ENCODE measurements around the gene PDE4DIP.
"Not testable (repeated sequence)": the region's sequence is repeated elsewhere in the genome, so short reads cannot be mapped to it uniquely, and the experiment has no call there.

Gene PDE4DIP

DNA sequence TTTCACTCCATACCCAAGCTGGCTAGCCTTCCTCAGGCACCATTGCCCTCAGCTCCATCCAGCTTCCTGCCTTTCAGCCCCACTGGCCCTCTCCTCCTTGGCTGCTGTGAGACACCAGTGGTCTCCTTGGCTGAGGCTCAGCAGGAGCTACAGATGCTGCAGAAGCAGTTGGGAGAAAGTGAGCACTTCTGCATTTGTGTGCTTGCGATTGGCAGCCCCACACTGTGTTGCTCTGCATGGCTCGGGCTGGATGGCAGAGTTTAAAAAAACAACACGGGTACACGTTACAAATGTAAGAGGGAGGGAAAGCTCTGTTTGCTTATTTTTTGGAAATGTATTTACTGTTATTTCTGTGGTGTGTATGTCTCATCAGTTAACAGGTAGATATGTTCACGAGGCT lies 168.4 kb downstream of the PDE4DIP start:
- not testable (repeated sequence) for FAIRE-seq; DNase-seq (ENCODE audit: insufficient read length, low spot score)

GRCh38 chr1:149013513-149013912 lies 169.3 kb downstream of the PDE4DIP start:
- not testable (repeated sequence) for FAIRE-seq; DNase-seq (ENCODE audit: insufficient read length, low spot score)

- not testable (repeated sequence) for DNase-seq (ENCODE audit: insufficient read length, low spot score); FAIRE-seq
Observed at GRCh38 chr1:149015522-149015921, 171.3 kb downstream of the PDE4DIP start.

GRCh38 chr1:149016626-149017025 lies 172.4 kb downstream of the PDE4DIP start:
- not testable (repeated sequence) for FAIRE-seq; DNase-seq (ENCODE audit: insufficient read length, low spot score)

GRCh38 chr1:149018577-149018976 lies 174.3 kb downstream of the PDE4DIP start:
- not testable (repeated sequence) for FAIRE-seq; DNase-seq (ENCODE audit: insufficient read length, low spot score)

DNA sequence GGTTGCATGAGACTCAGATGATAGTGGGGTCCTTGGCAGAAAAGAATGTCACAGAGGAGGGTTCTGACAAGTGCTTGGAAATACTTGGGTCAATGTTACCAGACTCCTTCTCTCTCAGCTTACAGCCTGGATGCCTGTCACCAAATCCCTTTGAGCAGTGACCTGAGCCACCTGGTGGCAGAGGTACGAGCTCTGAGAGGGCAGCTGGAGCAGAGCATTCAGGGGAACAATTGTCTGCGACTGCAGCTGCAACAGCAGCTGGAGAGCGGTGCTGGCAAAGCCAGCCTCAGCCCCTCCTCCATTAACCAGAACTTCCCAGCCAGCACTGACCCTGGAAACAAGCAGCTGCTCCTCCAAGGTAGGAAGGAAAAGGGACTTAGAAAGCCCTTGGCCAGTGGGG lies 180.1 kb downstream of the PDE4DIP start:
- not testable (repeated sequence) for DNase-seq (ENCODE audit: insufficient read length, low spot score); FAIRE-seq

DNA sequence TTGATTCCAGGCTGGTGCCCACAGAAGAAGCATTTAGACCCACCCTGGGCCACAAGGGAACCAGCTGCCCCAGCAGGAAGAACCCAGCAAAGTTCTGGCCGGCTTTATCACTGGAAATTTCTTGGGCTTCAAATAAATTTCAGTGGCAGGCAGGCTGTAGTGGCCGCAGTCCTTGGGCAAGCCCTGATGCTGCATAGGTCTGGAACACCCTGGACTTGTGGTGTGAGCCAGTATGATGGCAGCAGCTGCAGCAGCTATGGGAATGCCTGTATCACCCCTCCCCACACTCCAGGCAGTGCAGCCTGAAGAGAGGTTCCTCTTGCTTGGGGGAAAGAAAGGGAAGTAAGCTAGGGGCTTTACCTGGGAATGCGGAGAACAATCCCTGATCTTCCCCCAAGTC lies 189.7 kb downstream of the PDE4DIP start:
- FAIRE-seq; DNase-seq (ENCODE audit: insufficient read length, low spot score): not testable (repeated sequence)

DNA sequence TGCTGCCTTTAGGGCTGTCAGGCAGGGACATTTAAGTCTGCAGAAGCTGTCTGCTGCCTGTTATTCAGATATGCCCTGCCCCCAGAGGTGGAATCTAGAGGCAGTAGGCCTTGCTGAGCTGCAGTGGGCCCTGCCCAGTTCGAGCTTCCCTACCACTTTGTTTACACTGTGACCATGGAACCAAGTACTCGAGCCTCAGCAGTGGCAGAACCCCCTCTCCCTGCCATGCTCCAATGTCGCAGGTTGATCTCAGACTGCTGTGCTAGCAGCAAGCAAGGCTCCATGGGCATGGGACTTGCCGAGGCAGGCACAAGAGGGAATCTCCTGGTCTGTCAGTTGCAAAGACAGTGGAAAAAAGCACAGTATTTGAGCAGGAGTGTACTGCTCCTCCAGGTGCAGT lies 198.8 kb downstream of the PDE4DIP start:
- FAIRE-seq; DNase-seq (ENCODE audit: insufficient read length, low spot score): not testable (repeated sequence)

GRCh38 chr1:149064611-149065010 lies 220.4 kb downstream of the PDE4DIP start:
- DNase-seq (ENCODE audit: insufficient read length, low spot score); FAIRE-seq: not testable (repeated sequence)

GRCh38 chr1:149075505-149076127 lies 231.4 kb downstream of the PDE4DIP start:
- not testable (repeated sequence) for DNase-seq (ENCODE audit: insufficient read length, low spot score); FAIRE-seq
